Upper lobe of left lung (tissue), 6 donors: ENCODE measurements around the gene OSGIN1. TPM values are rescaled to one million over a fixed set of nuclear protein-coding genes. Genes with fewer than 3 reads are reported as not detected.

Experiments
- ATAC-seq, 2 donors: fragments of 200-7000 bp; cut with Tn5 transposase; one replicate each; pipeline ENCODE4 v1.9.1; 2022; ENCODE audit warnings: mild to moderate bottlenecking in 2 of 2, moderate library complexity in 2 of 2; ENCODE audit not compliant: low FRiP score in 2 of 2
- DNase-seq, 2 donors: peaks; one replicate each; pipeline ENCODE4 v3.0.0-alpha.2; 2019 to 2020
- H3K27ac ChIP-seq, 4 donors: fragments of 200-600 bp; sonication (generic); one replicate each; pipeline ENCODE4 v1.5.1; 2016 to 2019
- H3K27me3 ChIP-seq, 4 donors: fragments of 200-600 bp; sonication (generic); one replicate each; pipeline ENCODE4 v1.5.1; 2017 to 2019
- H3K36me3 ChIP-seq, 4 donors: fragments of 200-600 bp; sonication (generic); one replicate each; pipeline ENCODE4 v1.5.1; 2016 to 2019
- H3K4me1 ChIP-seq, 4 donors: fragments of 200-600 bp; sonication (generic); one replicate each; pipeline ENCODE4 v1.5.1; 2018 to 2019
- H3K4me3 ChIP-seq, 4 donors: fragments of 200-600 bp; sonication (generic); one replicate each; pipeline ENCODE4 v1.5.1; 2017 to 2019; ENCODE audit warnings: mild to moderate bottlenecking in 2 of 4, moderate library complexity in 1 of 4
- H3K9me3 ChIP-seq, 4 donors: fragments of 200-600 bp; sonication (generic); one replicate each; pipeline ENCODE4 v1.5.1; 2018 to 2019
- EP300 ChIP-seq, 4 donors: sonication (generic); formaldehyde crosslinking; IDR thresholded peaks; one replicate each; pipeline ENCODE4 v1.5.1; 2017; ENCODE audit warnings: antibody characterized with exemption in 4 of 4, control low read depth in 2 of 4
- POLR2A ChIP-seq, 4 donors: fragments of 450-650 bp; IDR thresholded peaks; one replicate each; pipeline ENCODE4 v1.5.1; 2016 to 2017; ENCODE audit warnings: antibody characterized with exemption in 4 of 4, mild to moderate bottlenecking in 2 of 4
- POLR2AphosphoS5 ChIP-seq, 2 donors: sonication (generic); formaldehyde crosslinking; IDR thresholded peaks; one replicate each; pipeline ENCODE4 v1.5.1; 2017; ENCODE audit warnings: antibody characterized with exemption in 2 of 2
- WGBS, 2 donors: methylation state at CpG; one replicate each; pipeline ENCODE4 v1.1.5; 2017 to 2018; 5-methylcytosine and 5-hydroxymethylcytosine counted together
- total RNA-seq, 6 donors: library from RNA; depleted of rRNA in 4 of 6; stranded (reverse); fragments of >200 nt in 4 of 6; gene quantifications; one replicate each; pipeline versions ENCODE4 v1.1.0 to v1.2.1, GENCODE V29; 2016 to 2021
- TF ChIP-seq, protein P1 (sequence below), 6 experiments: fragments of 450-650 bp in 4 of 6; fragments of 200-600 bp in 2 of 6; sonication (generic) in 2 of 6; IDR thresholded peaks; one replicate each; pipeline ENCODE4 v1.5.1; 2016 to 2019; ENCODE audit warnings: antibody characterized with exemption in 6 of 6
- donor health status: DM: no; HTN: no; CAD: no; lungs with moderate emphysema.
- donor health status: DM: no; HTN: yes; CAD: no; lungs with severe emphysema.

Gene OSGIN1
- total RNA-seq, 6 donors from 2014 or later = 7.3 to 34.2 (median 16.3) TPM

GRCh38 chr16:83968891-83969649, 16.0 kb downstream of the OSGIN1 start:
- ATAC-seq (no peak), DNase-seq (no peak)
- 10 to 14% methylated on average over 17 to 23 of the region's 45 CpGs for WGBS, 2 donors
- TF ChIP-seq POLR2AphosphoS5 (IDR thresholded peaks at IDR 0.05) (no peak), EP300 (IDR thresholded peaks at IDR 0.05) (no peak), POLR2A (IDR thresholded peaks at IDR 0.05) (no peak)
- TF ChIP-seq, protein P1, sequence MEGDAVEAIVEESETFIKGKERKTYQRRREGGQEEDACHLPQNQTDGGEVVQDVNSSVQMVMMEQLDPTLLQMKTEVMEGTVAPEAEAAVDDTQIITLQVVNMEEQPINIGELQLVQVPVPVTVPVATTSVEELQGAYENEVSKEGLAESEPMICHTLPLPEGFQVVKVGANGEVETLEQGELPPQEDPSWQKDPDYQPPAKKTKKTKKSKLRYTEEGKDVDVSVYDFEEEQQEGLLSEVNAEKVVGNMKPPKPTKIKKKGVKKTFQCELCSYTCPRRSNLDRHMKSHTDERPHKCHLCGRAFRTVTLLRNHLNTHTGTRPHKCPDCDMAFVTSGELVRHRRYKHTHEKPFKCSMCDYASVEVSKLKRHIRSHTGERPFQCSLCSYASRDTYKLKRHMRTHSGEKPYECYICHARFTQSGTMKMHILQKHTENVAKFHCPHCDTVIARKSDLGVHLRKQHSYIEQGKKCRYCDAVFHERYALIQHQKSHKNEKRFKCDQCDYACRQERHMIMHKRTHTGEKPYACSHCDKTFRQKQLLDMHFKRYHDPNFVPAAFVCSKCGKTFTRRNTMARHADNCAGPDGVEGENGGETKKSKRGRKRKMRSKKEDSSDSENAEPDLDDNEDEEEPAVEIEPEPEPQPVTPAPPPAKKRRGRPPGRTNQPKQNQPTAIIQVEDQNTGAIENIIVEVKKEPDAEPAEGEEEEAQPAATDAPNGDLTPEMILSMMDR (IDR thresholded peaks at IDR 0.05) = no peak
- peaks cover 0 to 23% (median 9%) of the 10 kb centered on the region in 4 donors for H3K36me3 ChIP-seq
- peaks cover 0 to 12% (median 4%) of the 10 kb centered on the region in 4 donors for H3K4me1 ChIP-seq
- H3K27me3 ChIP-seq = peaks cover 0 to 22% (median 14%) of the 10 kb centered on the region in 4 donors
- H3K9me3 ChIP-seq = no peaks in the 10 kb centered on the region
- H3K4me3 ChIP-seq = peak overlapping the region in 1 of 4 donors; percentile 31
- H3K27ac ChIP-seq = no peak overlapping the region

DNA sequence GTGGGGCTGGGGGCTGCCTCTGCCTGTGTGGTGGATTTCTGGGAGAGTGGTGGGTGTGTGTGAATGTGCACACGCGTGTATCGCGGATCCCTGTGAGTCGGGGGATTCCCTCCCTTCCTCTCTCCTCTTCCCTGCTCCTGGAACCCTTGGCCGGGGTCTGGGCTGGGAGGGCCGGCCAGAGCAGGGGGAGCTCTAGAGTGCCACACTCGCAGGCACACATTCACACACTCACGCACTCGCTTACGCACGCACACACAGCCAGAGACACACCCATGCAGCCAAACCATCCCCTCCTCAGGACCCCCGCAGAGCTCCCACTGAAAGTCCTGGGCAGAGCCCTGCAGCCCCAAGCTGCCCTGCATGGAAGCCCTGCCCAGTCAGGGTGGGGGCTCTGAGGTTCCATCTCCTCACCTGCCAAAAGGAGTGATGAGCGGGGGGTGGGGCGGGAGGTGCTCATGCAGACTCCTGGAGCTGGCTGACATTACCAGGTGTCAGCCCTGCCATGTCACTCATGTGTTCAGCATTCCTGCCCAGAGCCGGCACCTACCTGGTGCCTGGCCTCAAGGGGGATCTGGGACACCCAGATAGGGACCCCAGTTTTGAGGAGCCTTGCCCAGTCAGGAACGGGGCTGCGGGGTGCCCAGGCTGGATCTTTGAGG, 16.9 kb downstream of the OSGIN1 start:
- H3K9me3 ChIP-seq = no peaks in the 10 kb centered on the region
- WGBS, 2 donors = 46 to 52% methylated on average over 11 to 17 of the region's 18 CpGs
- ATAC-seq (no peak), DNase-seq (no peak)
- no peak overlapping the region for H3K4me3 ChIP-seq
- peaks cover 0 to 12% (median 4%) of the 10 kb centered on the region in 4 donors for H3K4me1 ChIP-seq
- peaks cover 0 to 14% (median 9%) of the 10 kb centered on the region in 4 donors for H3K36me3 ChIP-seq
- TF ChIP-seq POLR2A (IDR thresholded peaks at IDR 0.05) (no peak), EP300 (IDR thresholded peaks at IDR 0.05) (no peak), POLR2AphosphoS5 (IDR thresholded peaks at IDR 0.05) (no peak)
- TF ChIP-seq, protein P1 (IDR thresholded peaks at IDR 0.05) = no peak
- H3K27me3 ChIP-seq = peaks cover 0 to 22% (median 14%) of the 10 kb centered on the region in 4 donors
- H3K27ac ChIP-seq = no peak overlapping the region

DNA sequence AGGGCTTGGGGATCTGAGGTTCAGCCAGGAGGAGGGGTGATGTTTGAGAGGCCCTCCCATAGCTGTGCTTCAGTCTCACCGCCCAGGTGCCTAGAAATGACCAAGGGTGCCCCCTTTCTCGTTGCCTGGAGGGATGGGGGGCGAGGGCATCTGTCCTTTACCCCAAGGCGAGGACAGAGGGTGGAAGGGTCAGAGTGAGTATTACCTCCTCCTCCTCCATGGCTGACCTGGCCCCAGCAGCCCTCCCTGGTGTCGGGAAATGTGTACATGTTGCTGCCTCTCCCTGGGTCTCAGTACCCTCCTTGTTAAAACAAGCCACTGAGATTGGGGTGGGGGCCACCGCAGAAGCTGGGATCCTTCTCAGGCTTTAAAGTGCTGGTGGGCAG, 17.4 kb downstream of the OSGIN1 start:
- TF ChIP-seq POLR2A (IDR thresholded peaks at IDR 0.05) (no peak), EP300 (IDR thresholded peaks at IDR 0.05) (no peak)
- ATAC-seq (no peak), DNase-seq (no peak)
- Histone ChIP-seq H3K27ac (no peak overlapping the region), H3K4me3 (no peak overlapping the region), H3K27me3 (peaks cover 0 to 22% (median 14%) of the 10 kb centered on the region in 4 donors), H3K9me3 (no peaks in the 10 kb centered on the region), H3K36me3 (peaks cover 0 to 9% (median 7%) of the 10 kb centered on the region in 4 donors), H3K4me1 (peaks cover 0 to 12% (median 4%) of the 10 kb centered on the region in 4 donors)
- 79 to 85% methylated on average over 5 to 6 of the region's 6 CpGs for WGBS, 2 donors

- DNase-seq (no peak), ATAC-seq (no peak)
- no peak overlapping the region for H3K4me3 ChIP-seq
- H3K4me1 ChIP-seq = peaks cover 0 to 12% (median 4%) of the 10 kb centered on the region in 4 donors
- 72 to 81% methylated on average over 24 to 27 of the region's 27 CpGs for WGBS, 2 donors
- H3K36me3 ChIP-seq = no peaks in the 10 kb centered on the region
- H3K27ac ChIP-seq = no peak overlapping the region
- no peaks in the 10 kb centered on the region for H3K9me3 ChIP-seq
- TF ChIP-seq POLR2AphosphoS5 (IDR thresholded peaks at IDR 0.05) (no peak), EP300 (IDR thresholded peaks at IDR 0.05) (no peak), POLR2A (IDR thresholded peaks at IDR 0.05) (no peak)
- TF ChIP-seq, protein P1 (IDR thresholded peaks at IDR 0.05) = no peak
- H3K27me3 ChIP-seq = peaks cover 0 to 22% (median 14%) of the 10 kb centered on the region in 4 donors
Measured at GRCh38 chr16:83971165-83972130, 18.4 kb downstream of the OSGIN1 start.
